Fibroblast of villous mesenchyme (primary cell): ENCODE results near the gene CWC27. TPM values are rescaled to one million over a fixed set of nuclear protein-coding genes. Genes with fewer than 3 reads are reported as not detected.
A peak's percentile ranks its signal among the peaks of the same experiment; 100 is the strongest.

Source experiments
- DNase-seq: peaks from one replicate; pipeline ENCODE4 v3.0.0-alpha.2; 2010; ENCODE audit warnings: low read depth
- H3K4me3 ChIP-seq: 2 replicates; pipeline ENCODE4 v1.5.1; 2011; ENCODE audit warnings: low read depth, mild to moderate bottlenecking, low read length
- CTCF ChIP-seq: IDR thresholded peaks from 2 replicates; pipeline ENCODE4 v1.5.1; 2012; ENCODE audit warnings: low read depth, mild to moderate bottlenecking, low read length; ENCODE audit not compliant: insufficient read depth
- total RNA-seq: library from RNA; depleted of rRNA; stranded (reverse); fragments of >200 nt; gene quantifications from 2 replicates; pipeline ENCODE4 v1.2.3, GENCODE V29; 2012

Gene CWC27
- total RNA-seq, 1 donor = 16.0 TPM

- no peak for TF ChIP-seq CTCF
- no peak overlapping the region for H3K4me3 ChIP-seq
- peak; percentile 31 for DNase-seq
Observed at GRCh38 chr5:64834037-64834436, 65.3 kb downstream of the CWC27 start.

DNA sequence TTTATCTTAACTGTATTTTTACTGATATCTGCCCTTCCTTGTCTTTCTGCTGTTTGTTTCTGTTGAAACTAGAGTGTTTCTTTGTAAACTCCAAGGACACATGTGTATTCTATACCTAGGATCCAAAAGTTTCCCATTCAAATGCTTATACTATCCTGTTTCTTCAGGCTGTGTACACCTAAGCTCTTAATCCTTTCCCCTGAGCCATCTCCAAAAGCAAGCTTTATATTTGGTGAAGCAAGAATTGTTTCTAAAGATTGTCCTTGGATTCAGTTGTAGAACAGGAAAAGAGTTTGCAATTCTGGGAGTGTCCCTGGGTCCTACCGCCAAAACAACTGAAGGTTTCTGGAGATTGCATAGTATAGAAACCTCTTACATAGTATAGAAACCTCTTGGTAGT lies 65.9 kb downstream of the CWC27 start:
- peak; percentile 72 for DNase-seq
- no peak overlapping the region for H3K4me3 ChIP-seq
- no peak for TF ChIP-seq CTCF

- H3K4me3 ChIP-seq = no peak overlapping the region
- DNase-seq = no peak
- TF ChIP-seq CTCF = no peak
Observed at GRCh38 chr5:64835266-64835665, 66.5 kb downstream of the CWC27 start.

DNA sequence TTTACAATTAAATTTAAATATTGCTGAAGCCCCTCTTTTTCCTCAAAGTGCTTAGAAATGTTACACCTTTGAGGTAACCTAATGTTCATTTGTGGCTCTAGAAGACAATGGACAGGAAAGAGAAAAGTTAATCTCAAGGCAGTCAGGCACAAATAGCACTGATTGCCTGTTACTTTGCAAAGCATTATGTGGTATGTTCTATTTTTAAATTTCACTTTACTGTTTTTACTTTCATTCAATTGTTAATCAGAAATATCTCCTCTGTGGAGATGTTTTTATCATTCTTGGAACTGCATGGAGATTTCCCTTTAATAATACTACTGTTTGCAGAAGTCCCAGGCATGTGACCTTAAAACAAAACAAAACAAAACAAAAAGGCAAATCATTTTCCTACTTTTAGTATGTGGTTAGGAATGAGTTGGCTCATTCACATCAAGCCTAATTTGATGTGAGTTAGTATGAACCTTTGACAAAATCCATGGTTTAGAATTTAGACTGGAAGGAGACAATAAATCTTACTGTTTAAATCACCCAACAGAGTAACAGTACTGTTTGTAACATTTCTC lies 67.5 kb downstream of the CWC27 start:
- TF ChIP-seq CTCF = no peak
- DNase-seq = peak; percentile 50
- H3K4me3 ChIP-seq = no peak overlapping the region

DNA sequence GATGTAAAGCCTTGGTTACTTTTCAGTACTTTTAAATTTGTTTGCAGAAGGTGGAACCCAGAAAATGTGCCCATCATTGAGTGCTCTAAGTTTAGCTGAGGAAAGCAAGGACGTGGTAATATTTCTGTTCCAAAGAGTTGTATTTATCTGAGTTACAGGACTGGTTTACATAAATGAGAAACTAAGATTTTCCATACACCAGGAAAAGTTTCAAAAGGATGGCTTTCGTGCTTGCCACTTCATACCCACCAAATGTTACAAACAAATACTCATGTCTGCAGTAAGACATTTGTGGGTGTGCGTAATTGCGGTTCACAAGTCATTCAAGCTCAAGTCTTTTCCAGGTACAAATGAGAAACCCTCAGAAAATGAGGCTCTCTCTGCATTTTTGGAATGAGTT lies 68.1 kb downstream of the CWC27 start:
- TF ChIP-seq CTCF = no peak
- H3K4me3 ChIP-seq = no peak overlapping the region
- no peak for DNase-seq

DNA sequence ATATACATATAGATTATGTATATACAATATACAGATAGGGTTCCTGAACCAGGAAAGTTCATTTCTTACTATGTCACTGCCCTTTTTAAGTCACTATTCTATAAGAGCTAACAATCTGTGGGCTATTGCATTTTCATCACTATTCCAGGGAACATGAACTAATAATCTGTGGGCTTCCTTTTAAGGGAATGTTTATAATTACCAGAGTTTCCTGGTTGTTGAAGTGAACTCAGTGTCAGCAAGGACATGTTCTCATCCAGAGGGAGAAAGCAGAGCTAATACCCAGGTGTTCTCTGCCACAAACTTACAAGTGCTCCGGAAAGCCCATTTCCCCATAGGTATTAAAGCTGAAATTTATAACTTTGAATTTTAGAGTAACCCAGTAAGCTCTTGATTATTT lies 69.6 kb downstream of the CWC27 start:
- no peak for TF ChIP-seq CTCF
- H3K4me3 ChIP-seq = no peak overlapping the region
- DNase-seq = peak; percentile 63

DNA sequence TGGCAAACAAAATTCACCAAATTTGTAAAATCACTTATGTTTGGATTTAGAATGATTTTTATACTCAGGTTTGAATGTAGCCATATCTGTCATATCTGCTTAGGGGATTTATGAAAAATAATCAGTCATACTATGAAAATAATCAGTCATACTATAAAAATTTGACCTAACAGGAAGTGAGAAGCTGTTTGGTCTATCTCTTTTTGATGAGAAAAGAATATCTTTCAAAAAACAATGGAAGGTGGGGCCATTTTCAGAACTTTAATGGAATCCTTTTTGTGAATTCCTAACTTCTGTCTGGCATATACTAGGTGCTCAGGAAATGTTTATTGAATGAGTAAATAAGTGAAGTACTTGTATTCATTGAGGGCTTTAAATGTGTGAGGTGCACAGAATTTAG lies 70.1 kb downstream of the CWC27 start:
- H3K4me3 ChIP-seq = no peak overlapping the region
- no peak for TF ChIP-seq CTCF
- DNase-seq = no peak
